GM12801 (cell line): ENCODE results near the gene MLLT6.

Source experiments
- TF ChIP-seq, protein P1 (sequence below): IDR thresholded peaks from one replicate; pipeline ENCODE4 v1.5.1; 2011; ENCODE audit warnings: control low read depth; ENCODE audit not compliant: insufficient read length; ENCODE audit errors: extremely low read depth

The MLLT6 gene

DNA sequence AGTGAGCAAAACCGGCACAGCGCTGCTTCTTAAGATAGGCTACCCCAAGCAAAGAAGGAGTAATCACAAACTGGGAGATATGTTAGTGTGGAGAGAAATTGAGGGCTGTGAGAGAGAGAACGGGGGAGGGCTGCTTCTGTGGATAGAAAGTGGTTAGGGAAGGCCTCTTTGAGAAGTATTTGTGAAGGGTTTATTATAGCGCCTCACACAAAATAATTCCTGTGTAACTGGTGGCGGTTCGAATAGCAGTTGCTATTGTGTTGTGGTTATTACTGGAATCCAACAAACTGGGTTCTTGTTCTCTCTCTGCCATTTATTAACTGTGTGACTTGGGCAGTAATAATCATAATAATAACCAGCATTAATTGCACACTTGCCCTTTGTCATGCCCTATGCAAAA is 15.9 kb downstream of the MLLT6 start:
- TF ChIP-seq, protein P1, sequence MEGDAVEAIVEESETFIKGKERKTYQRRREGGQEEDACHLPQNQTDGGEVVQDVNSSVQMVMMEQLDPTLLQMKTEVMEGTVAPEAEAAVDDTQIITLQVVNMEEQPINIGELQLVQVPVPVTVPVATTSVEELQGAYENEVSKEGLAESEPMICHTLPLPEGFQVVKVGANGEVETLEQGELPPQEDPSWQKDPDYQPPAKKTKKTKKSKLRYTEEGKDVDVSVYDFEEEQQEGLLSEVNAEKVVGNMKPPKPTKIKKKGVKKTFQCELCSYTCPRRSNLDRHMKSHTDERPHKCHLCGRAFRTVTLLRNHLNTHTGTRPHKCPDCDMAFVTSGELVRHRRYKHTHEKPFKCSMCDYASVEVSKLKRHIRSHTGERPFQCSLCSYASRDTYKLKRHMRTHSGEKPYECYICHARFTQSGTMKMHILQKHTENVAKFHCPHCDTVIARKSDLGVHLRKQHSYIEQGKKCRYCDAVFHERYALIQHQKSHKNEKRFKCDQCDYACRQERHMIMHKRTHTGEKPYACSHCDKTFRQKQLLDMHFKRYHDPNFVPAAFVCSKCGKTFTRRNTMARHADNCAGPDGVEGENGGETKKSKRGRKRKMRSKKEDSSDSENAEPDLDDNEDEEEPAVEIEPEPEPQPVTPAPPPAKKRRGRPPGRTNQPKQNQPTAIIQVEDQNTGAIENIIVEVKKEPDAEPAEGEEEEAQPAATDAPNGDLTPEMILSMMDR, result no peak

DNA sequence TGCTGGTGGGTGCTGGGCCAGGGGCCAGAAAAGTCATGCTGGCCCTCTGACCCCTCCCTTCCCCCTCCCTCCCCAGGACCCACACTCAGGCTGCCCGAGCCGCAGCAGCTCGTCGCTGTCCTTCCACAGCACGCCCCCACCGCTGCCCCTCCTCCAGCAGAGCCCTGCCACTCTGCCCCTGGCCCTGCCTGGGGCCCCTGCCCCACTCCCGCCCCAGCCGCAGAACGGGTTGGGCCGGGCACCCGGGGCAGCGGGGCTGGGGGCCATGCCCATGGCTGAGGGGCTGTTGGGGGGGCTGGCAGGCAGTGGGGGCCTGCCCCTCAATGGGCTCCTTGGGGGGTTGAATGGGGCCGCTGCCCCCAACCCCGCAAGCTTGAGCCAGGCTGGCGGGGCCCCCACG is 16.7 kb downstream of the MLLT6 start:
- TF ChIP-seq, protein P1, result no peak

DNA sequence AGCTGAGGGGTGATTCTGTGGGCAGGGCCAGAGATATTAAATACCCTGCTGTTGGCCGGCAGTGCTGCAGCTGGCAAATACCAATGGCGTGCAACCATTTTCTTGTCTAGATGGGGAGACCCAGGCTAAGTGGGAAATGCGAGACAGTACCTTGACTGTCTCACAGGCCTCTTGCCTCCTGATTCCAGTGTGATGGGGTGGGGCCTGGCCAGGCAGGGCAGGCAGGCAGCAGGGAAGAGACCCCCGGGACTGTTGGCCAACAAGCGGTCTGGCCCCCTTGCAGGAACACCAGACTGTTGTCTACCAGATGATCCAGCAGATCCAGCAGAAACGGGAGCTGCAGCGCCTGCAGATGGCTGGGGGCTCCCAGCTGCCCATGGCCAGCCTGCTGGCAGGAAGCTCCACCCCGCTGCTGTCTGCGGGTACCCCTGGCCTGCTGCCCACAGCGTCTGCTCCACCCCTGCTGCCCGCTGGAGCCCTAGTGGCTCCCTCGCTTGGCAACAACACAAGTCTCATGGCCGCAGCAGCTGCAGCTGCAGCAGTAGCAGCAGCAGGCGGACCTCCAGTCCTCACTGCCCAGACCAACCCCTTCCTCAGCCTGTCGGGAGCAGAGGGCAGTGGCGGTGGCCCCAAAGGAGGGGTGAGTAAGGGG is 19.4 kb downstream of the MLLT6 start:
- TF ChIP-seq, protein P1, result no peak

DNA sequence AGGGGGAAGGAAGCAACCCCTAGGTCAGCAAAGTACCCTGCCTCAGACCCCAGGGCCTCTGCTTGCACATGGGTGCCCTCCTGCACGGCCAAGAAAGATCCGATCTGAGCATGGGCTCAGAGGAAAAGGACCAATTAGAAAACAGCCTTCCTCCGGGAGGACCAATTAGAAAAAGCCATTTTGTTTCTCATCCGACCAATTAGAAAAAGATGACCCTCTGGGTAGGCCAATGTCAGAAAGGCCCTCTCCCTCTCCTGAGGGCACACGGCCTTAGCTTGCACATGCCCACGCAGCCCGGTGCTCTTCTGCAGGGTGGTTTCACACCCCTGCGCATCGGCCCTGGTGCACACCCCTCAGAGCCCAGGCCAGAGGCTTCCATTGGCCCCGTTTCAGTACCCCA is 20.0 kb downstream of the MLLT6 start:
- TF ChIP-seq, protein P1, result no peak

DNA sequence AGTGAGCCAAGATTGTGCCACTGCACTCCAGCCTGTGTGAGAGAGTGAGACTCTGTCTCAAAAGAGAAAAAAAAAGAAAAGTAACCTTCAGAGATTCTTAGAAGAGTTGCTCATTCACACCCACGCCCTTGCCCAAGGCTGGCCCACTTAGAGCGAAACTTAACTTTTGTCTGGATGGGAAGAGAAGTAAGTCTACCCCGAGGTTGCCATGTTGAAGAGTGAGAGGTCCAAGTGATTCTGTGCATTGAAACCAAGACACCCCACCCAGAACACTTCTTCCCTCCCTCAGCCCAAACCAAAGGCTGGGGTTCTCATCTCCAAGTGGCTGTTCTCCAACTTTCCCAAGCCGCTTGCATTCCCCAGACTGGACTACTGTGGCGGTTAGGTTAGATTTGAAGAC is 22.7 kb downstream of the MLLT6 start:
- TF ChIP-seq, protein P1, result no peak

DNA sequence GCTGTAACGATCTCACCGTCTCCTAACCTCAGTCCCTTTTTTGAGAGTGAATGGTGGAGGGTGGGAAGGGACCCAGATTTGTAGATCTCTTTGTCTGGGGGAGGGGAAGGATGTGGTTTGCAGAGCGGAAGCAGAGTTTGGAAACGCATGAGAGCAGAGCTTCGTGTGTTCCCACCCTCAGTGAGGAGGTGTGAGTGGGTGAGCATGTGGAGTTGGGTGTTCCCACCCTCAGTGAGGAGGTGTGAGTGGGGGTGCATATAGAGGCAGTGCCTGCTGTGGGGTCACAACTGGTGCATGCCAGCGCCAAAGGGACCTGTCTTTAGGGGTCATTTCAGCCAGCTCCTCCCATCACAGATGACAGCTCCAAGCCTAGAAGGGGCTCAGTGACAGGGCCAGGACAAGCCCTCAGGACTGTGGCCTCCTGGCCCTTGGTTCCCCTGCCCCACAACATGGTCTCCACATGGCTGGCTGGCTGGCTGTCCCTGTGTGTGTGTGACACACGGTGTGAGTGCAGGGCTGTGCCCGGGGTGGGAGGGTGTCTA is 23.3 kb downstream of the MLLT6 start:
- TF ChIP-seq, protein P1, result no peak

DNA sequence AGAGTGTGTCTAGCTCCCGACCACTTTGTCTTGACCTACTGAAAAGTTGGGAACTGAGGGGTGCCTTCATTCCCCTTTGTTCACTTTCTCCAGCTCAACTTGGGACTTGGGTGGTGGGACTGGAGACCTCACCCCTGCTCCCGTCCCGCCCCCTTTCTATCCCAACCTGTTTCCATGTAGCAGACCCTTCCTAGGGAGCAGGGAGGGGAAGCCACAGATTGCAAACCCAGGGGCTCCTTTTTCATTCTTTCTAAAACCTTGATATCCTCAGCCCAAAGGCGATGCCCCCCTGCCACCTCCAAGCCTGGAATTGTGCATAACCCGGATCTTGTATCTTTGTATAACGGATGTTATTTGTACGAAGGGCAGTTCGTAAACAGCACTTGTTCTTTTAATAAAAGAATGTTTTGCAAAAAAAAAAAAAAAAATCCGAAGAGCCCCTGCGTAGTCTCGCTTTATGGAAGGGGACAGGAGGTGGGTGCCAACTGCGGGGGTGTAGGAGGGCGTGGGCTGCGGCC is 24.4 kb downstream of the MLLT6 start:
- TF ChIP-seq, protein P1, result no peak
